WTC11 (cell line): ENCODE measurements around the gene NUP62. TPM values are rescaled to one million over a fixed set of nuclear protein-coding genes. Genes with fewer than 3 reads are reported as not detected.
A peak's percentile ranks its signal among the peaks of the same experiment; 100 is the strongest.
"Not testable (repeated sequence)": the region's sequence is repeated elsewhere in the genome, so short reads cannot be mapped to it uniquely, and the experiment has no call there.

Experiments used
- ATAC-seq: fragments of 200-7000 bp; cut with Tn5 transposase; 2 replicates; pipeline ENCODE4 v1.10.0; 2021; ENCODE audit warnings: mild to moderate bottlenecking, moderate library complexity
- CTCF ChIA-PET: fragments of 300-600 bp; sonication (Branson Sonifier 250); formaldehyde crosslinking; loops from one replicate; lab custom pipeline; 2021; ENCODE audit warnings: antibody characterized with exemption; lab: Charles Lee
- POLR2A ChIA-PET: fragments of 350-600 bp; sonication (Branson Sonifier 250); formaldehyde crosslinking; loops from one replicate; lab custom pipeline; 2021; ENCODE audit warnings: antibody characterized with exemption; lab: Charles Lee
- DNase-seq: peaks from one replicate; pipeline ENCODE4 v3.0.0; 2021; ENCODE audit warnings: low spot score
- H3K27ac Mint-ChIP-seq: 2 replicates; pipeline ENCODE4 v1.8.0; 2021; ENCODE audit warnings: mixed read lengths
- H3K27me3 Mint-ChIP-seq: 2 replicates; pipeline ENCODE4 v1.8.0; 2021; ENCODE audit warnings: low read depth, mild to moderate bottlenecking, moderate library complexity, mixed read lengths
- H3K36me3 Mint-ChIP-seq: 2 replicates; pipeline ENCODE4 v1.8.0; 2021; ENCODE audit warnings: mixed read lengths
- H3K4me1 Mint-ChIP-seq: 2 replicates; pipeline ENCODE4 v1.8.0; 2022; ENCODE audit warnings: mixed read lengths
- H3K4me3 Mint-ChIP-seq: 2 replicates; pipeline ENCODE4 v1.8.0; 2021; ENCODE audit warnings: mild to moderate bottlenecking, moderate library complexity, mixed read lengths
- H3K9me3 Mint-ChIP-seq: 2 replicates; pipeline ENCODE4 v1.8.0; 2021; ENCODE audit warnings: mixed read lengths
- CBFB ChIP-seq: sonication (generic); formaldehyde crosslinking; IDR thresholded peaks from 2 replicates; pipeline ENCODE4 v1.8.1; 2022; ENCODE audit warnings: mild to moderate bottlenecking, low read depth, missing genetic modification reagents
- ELF4 ChIP-seq: sonication (generic); formaldehyde crosslinking; IDR thresholded peaks from 2 replicates; pipeline ENCODE4 v1.8.1; 2022; ENCODE audit warnings: low read depth, mild to moderate bottlenecking, moderate library complexity, missing genetic modification reagents
- FOXP1 ChIP-seq: sonication (generic); formaldehyde crosslinking; IDR thresholded peaks from 2 replicates; pipeline ENCODE4 v1.8.0; 2022; ENCODE audit warnings: missing genetic modification reagents, mild to moderate bottlenecking, moderate library complexity, borderline replicate concordance
- GTF2I ChIP-seq: fragments of 250-450 bp; sonication (Bioruptor Pico); conservative IDR thresholded peaks from 2 replicates; pipeline ENCODE4 v1.4.0; 2021; ENCODE audit warnings: mild to moderate bottlenecking
- IRF2 ChIP-seq: sonication (generic); formaldehyde crosslinking; IDR thresholded peaks from 2 replicates; pipeline ENCODE4 v1.8.0; 2022; ENCODE audit warnings: low read depth, missing genetic modification reagents, borderline replicate concordance
- JAZF1 ChIP-seq: fragments of 250-450 bp; sonication (Bioruptor Pico); IDR thresholded peaks from 2 replicates; pipeline ENCODE4 v1.9.0; 2021; ENCODE audit warnings: moderate library complexity, mild to moderate bottlenecking, inconsistent platforms
- RELA ChIP-seq: sonication (generic); formaldehyde crosslinking; IDR thresholded peaks from 2 replicates; pipeline ENCODE4 v1.8.1; 2022; ENCODE audit warnings: missing genetic modification reagents, mild to moderate bottlenecking, borderline replicate concordance
- TEAD4 ChIP-seq: sonication (generic); formaldehyde crosslinking; IDR thresholded peaks from 2 replicates; pipeline ENCODE4 v1.8.0; 2022; ENCODE audit warnings: mild to moderate bottlenecking, missing genetic modification reagents
- ZNF671 ChIP-seq: fragments of 250-450 bp; sonication (Bioruptor Pico); IDR thresholded peaks from 2 replicates; pipeline ENCODE4 v1.8.0; 2021; ENCODE audit warnings: mild to moderate bottlenecking
- total RNA-seq: library from RNA; stranded (reverse); gene quantifications from 3 replicates; pipeline ENCODE4 v1.2.3, GENCODE V29; 2021
- TF ChIP-seq, protein P1 (sequence below): sonication (generic); formaldehyde crosslinking; IDR thresholded peaks from 2 replicates; pipeline ENCODE4 v1.8.1; 2022; ENCODE audit warnings: low read depth, mild to moderate bottlenecking, moderate library complexity, missing genetic modification reagents, borderline replicate concordance
- TF ChIP-seq, protein P2 (sequence below): fragments of 250-450 bp; sonication (Bioruptor Pico); IDR thresholded peaks from 2 replicates; pipeline ENCODE4 v1.8.0; 2021; ENCODE audit warnings: mild to moderate bottlenecking
- TF ChIP-seq, protein P3 (sequence below): sonication (generic); formaldehyde crosslinking; IDR thresholded peaks from 2 replicates; pipeline ENCODE4 v1.8.1; 2022; ENCODE audit warnings: low read depth, missing genetic modification reagents, borderline replicate concordance
- TF ChIP-seq, protein P4 (sequence below): sonication (generic); formaldehyde crosslinking; IDR thresholded peaks from 2 replicates; pipeline ENCODE4 v1.8.1; 2023; ENCODE audit warnings: mild to moderate bottlenecking, missing genetic modification reagents
- TF ChIP-seq, protein P5 (sequence below): sonication (generic); formaldehyde crosslinking; IDR thresholded peaks from 2 replicates; pipeline ENCODE4 v1.8.1; 2023; ENCODE audit warnings: mild to moderate bottlenecking, missing genetic modification reagents, moderate library complexity
- TF ChIP-seq, protein P6 (sequence below): fragments of 250-450 bp; sonication (Bioruptor Pico); IDR thresholded peaks from 2 replicates; pipeline ENCODE4 v1.9.0; 2021; ENCODE audit warnings: mild to moderate bottlenecking
- TF ChIP-seq, protein P7 (sequence below): sonication (generic); formaldehyde crosslinking; IDR thresholded peaks from 2 replicates; pipeline ENCODE4 v1.8.0; 2022; ENCODE audit warnings: mild to moderate bottlenecking, missing genetic modification reagents
- TF ChIP-seq, protein P8 (sequence below): fragments of 250-450 bp; sonication (Bioruptor Pico); IDR thresholded peaks from 2 replicates; pipeline ENCODE4 v2.1.2; 2022; ENCODE audit warnings: mild to moderate bottlenecking, moderate library complexity

The NUP62 gene
- total RNA-seq, 1 experiment from 2014 or later = 87.1 TPM

DNA sequence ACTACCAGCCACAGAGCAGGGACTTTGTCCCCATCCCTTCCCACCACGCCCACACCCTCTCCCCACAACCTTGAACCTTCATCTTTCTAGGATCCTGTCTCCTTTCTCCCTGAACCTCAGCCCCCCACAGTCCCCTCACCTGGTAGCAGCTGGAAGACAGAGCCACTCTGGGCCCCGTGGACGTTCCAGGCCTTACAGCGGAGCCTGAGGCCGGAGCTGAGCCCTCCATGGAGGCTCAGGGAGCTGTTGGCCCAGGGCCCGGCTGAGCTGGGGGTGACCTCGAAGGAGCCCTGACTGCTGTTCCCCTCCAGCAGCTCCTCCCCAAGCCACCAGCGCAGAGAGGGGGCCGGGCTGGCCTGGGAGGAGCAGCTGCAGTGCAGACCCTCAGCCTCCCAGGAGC lies 28.8 kb upstream of the NUP62 start:
- ChIA-PET CTCF (interaction anchor here (0.8 to 2.5 kb wide), 5 partner anchors 19 to 272 kb away, joined by 3 to 11 read pairs (median 4); no protein-coding TSS in a partner anchor), POLR2A (interaction anchor here (0.6 kb wide), 1 partner anchor 65 kb away, joined by 7 read pairs; no protein-coding TSS in a partner anchor)
- not testable (repeated sequence) for H3K27ac Mint-ChIP-seq, DNase-seq, H3K36me3 Mint-ChIP-seq, H3K27me3 Mint-ChIP-seq, H3K9me3 Mint-ChIP-seq
- H3K4me3 Mint-ChIP-seq = peak overlapping the region; percentile 7; the same call in 1 of the 2 replicates
- ATAC-seq = peak; percentile 59
- peaks cover 46% of the 10 kb centered on the region for H3K4me1 Mint-ChIP-seq

DNA sequence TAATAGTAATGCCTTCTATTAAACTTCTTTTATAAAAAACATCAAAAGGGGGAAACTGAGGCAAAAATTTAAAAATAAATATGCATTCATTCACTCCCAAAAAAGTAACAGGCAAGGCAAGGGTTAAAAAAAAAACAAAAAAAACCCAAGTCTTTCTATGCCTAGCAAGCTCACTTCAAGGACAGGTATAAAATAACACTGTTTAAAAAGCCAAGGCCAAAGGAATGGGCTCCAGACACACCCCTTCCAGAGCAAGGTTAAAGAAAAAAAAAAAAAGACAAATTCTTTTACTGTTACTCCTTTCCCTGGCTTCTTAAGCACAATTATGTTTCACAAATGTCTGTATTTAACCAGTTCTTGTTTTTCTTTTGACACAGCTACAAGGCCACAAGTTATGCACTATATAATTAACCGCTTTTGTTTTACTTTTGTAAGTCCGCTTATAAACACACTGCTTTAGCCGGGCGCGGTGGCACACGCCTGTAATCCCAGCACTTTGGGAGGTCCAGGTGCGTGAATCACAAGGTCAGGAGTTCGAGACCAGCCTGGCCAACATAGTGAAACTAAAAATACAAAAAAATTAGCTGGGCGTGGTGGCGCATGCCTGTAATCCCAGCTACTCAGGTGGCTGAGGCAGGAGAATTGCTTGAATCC lies 28.1 kb upstream of the NUP62 start:
- Mint-ChIP-seq H3K9me3 (peaks cover 9% of the 10 kb centered on the region), H3K27me3 (no peaks in the 10 kb centered on the region), H3K4me3 (peak overlapping the region; percentile 10; the same call in 1 of the 2 replicates), H3K27ac (no peak overlapping the region), H3K36me3 (no peaks in the 10 kb centered on the region), H3K4me1 (peaks cover 50% of the 10 kb centered on the region)
- POLR2A ChIA-PET = interaction anchor here (0.6 kb wide), 1 partner anchor 64 kb away, joined by 7 read pairs; no protein-coding TSS in a partner anchor
- no peak for DNase-seq
- no peak for ATAC-seq
- CTCF ChIA-PET = interaction anchor here (0.5 to 2.5 kb wide), 7 partner anchors 19 to 297 kb away, joined by 3 to 11 read pairs (median 3); no protein-coding TSS in a partner anchor
- TF ChIP-seq, protein P1, sequence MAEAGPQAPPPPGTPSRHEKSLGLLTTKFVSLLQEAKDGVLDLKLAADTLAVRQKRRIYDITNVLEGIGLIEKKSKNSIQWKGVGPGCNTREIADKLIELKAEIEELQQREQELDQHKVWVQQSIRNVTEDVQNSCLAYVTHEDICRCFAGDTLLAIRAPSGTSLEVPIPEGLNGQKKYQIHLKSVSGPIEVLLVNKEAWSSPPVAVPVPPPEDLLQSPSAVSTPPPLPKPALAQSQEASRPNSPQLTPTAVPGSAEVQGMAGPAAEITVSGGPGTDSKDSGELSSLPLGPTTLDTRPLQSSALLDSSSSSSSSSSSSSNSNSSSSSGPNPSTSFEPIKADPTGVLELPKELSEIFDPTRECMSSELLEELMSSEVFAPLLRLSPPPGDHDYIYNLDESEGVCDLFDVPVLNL (CRISPR knock-in tag) = no peak
- TF ChIP-seq IRF2 (CRISPR knock-in tag) = no peak
- TF ChIP-seq FOXP1 (CRISPR knock-in tag) = no peak
- TF ChIP-seq, protein P2, sequence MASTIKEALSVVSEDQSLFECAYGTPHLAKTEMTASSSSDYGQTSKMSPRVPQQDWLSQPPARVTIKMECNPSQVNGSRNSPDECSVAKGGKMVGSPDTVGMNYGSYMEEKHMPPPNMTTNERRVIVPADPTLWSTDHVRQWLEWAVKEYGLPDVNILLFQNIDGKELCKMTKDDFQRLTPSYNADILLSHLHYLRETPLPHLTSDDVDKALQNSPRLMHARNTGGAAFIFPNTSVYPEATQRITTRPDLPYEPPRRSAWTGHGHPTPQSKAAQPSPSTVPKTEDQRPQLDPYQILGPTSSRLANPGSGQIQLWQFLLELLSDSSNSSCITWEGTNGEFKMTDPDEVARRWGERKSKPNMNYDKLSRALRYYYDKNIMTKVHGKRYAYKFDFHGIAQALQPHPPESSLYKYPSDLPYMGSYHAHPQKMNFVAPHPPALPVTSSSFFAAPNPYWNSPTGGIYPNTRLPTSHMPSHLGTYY (CRISPR knock-in tag) = no peak
- TF ChIP-seq JAZF1 (CRISPR knock-in tag) = no peak
- no peak for TF ChIP-seq RELA
- TF ChIP-seq, protein P3, sequence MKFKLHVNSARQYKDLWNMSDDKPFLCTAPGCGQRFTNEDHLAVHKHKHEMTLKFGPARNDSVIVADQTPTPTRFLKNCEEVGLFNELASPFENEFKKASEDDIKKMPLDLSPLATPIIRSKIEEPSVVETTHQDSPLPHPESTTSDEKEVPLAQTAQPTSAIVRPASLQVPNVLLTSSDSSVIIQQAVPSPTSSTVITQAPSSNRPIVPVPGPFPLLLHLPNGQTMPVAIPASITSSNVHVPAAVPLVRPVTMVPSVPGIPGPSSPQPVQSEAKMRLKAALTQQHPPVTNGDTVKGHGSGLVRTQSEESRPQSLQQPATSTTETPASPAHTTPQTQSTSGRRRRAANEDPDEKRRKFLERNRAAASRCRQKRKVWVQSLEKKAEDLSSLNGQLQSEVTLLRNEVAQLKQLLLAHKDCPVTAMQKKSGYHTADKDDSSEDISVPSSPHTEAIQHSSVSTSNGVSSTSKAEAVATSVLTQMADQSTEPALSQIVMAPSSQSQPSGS (CRISPR knock-in tag) = no peak
- TF ChIP-seq, protein P4, sequence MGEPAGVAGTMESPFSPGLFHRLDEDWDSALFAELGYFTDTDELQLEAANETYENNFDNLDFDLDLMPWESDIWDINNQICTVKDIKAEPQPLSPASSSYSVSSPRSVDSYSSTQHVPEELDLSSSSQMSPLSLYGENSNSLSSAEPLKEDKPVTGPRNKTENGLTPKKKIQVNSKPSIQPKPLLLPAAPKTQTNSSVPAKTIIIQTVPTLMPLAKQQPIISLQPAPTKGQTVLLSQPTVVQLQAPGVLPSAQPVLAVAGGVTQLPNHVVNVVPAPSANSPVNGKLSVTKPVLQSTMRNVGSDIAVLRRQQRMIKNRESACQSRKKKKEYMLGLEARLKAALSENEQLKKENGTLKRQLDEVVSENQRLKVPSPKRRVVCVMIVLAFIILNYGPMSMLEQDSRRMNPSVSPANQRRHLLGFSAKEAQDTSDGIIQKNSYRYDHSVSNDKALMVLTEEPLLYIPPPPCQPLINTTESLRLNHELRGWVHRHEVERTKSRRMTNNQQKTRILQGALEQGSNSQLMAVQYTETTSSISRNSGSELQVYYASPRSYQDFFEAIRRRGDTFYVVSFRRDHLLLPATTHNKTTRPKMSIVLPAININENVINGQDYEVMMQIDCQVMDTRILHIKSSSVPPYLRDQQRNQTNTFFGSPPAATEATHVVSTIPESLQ = no peak
- TF ChIP-seq TEAD4 (CRISPR knock-in tag) = no peak
- TF ChIP-seq, protein P5, sequence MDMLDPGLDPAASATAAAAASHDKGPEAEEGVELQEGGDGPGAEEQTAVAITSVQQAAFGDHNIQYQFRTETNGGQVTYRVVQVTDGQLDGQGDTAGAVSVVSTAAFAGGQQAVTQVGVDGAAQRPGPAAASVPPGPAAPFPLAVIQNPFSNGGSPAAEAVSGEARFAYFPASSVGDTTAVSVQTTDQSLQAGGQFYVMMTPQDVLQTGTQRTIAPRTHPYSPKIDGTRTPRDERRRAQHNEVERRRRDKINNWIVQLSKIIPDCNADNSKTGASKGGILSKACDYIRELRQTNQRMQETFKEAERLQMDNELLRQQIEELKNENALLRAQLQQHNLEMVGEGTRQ (CRISPR knock-in tag) = no peak
- no peak for TF ChIP-seq ELF4

DNA sequence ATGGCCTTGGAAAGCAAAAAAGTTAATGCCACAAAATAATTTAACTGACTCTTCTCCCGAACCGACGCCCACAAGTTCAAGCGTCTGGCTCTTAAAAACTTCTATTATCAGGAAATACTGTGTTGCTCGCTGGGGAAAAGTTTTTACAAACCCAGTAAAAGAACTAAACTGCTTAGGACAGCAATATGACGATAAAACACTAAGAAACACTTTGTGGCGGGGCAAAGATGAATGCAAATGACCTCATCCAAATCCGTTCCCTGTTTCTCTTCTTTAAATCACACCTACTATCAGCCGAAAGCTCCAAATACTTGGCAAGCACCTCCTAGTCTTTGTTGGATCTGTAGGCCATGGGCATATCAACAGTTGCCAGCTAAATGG lies 26.8 kb upstream of the NUP62 start:
- peaks cover 9% of the 10 kb centered on the region for H3K9me3 Mint-ChIP-seq
- CTCF ChIA-PET = interaction anchor here (2.0 to 4.0 kb wide), 2 partner anchors 18 to 23 kb away, joined by 4 to 22 read pairs; no protein-coding TSS in a partner anchor
- no peaks in the 10 kb centered on the region for H3K27me3 Mint-ChIP-seq
- no peaks in the 10 kb centered on the region for H3K36me3 Mint-ChIP-seq
- ATAC-seq (no peak), DNase-seq (no peak)
- peaks cover 50% of the 10 kb centered on the region for H3K4me1 Mint-ChIP-seq
- H3K4me3 Mint-ChIP-seq = no peak overlapping the region
- H3K27ac Mint-ChIP-seq = no peak overlapping the region
- POLR2A ChIA-PET = no interaction called here
- TF ChIP-seq, protein P6, sequence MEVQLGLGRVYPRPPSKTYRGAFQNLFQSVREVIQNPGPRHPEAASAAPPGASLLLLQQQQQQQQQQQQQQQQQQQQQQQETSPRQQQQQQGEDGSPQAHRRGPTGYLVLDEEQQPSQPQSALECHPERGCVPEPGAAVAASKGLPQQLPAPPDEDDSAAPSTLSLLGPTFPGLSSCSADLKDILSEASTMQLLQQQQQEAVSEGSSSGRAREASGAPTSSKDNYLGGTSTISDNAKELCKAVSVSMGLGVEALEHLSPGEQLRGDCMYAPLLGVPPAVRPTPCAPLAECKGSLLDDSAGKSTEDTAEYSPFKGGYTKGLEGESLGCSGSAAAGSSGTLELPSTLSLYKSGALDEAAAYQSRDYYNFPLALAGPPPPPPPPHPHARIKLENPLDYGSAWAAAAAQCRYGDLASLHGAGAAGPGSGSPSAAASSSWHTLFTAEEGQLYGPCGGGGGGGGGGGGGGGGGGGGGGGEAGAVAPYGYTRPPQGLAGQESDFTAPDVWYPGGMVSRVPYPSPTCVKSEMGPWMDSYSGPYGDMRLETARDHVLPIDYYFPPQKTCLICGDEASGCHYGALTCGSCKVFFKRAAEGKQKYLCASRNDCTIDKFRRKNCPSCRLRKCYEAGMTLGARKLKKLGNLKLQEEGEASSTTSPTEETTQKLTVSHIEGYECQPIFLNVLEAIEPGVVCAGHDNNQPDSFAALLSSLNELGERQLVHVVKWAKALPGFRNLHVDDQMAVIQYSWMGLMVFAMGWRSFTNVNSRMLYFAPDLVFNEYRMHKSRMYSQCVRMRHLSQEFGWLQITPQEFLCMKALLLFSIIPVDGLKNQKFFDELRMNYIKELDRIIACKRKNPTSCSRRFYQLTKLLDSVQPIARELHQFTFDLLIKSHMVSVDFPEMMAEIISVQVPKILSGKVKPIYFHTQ (CRISPR knock-in tag) = no peak
- TF ChIP-seq, protein P7, sequence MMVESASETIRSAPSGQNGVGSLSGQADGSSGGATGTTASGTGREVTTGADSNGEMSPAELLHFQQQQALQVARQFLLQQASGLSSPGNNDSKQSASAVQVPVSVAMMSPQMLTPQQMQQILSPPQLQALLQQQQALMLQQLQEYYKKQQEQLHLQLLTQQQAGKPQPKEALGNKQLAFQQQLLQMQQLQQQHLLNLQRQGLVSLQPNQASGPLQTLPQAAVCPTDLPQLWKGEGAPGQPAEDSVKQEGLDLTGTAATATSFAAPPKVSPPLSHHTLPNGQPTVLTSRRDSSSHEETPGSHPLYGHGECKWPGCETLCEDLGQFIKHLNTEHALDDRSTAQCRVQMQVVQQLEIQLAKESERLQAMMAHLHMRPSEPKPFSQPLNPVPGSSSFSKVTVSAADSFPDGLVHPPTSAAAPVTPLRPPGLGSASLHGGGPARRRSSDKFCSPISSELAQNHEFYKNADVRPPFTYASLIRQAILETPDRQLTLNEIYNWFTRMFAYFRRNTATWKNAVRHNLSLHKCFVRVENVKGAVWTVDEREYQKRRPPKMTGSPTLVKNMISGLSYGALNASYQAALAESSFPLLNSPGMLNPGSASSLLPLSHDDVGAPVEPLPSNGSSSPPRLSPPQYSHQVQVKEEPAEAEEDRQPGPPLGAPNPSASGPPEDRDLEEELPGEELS = no peak
- TF ChIP-seq GTF2I (CRISPR knock-in tag) (no peak), CBFB (CRISPR knock-in tag) (no peak), ZNF671 (CRISPR knock-in tag) (no peak)
- TF ChIP-seq, protein P8, sequence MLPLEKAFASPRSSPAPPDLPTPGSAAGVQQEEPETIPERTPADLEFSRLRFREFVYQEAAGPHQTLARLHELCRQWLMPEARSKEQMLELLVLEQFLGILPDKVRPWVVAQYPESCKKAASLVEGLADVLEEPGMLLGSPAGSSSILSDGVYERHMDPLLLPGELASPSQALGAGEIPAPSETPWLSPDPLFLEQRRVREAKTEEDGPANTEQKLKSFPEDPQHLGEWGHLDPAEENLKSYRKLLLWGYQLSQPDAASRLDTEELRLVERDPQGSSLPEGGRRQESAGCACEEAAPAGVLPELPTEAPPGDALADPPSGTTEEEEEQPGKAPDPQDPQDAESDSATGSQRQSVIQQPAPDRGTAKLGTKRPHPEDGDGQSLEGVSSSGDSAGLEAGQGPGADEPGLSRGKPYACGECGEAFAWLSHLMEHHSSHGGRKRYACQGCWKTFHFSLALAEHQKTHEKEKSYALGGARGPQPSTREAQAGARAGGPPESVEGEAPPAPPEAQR (CRISPR knock-in tag) = no peak
